SK-N-SH (cell line): ENCODE measurements around the gene TRHDE. TPM values are rescaled to one million over a fixed set of nuclear protein-coding genes. Genes with fewer than 3 reads are reported as not detected.

Experiments used
- CTCF ChIA-PET: fragments of 300-600, 350-600 bp; formaldehyde crosslinking; extraction: SDS; loops from one replicate; lab custom pipeline; 2021; lab: Yijun Ruan, JAX
- POLR2A ChIA-PET: fragments of 350-600 bp; sonication (Branson Sonifier 250); formaldehyde crosslinking; extraction: SDS; loops from one replicate; lab custom pipeline; 2020; ENCODE audit warnings: antibody characterized with exemption, inconsistent platforms; lab: Yijun Ruan, JAX
- DNase-seq: peaks from one replicate; pipeline ENCODE4 v3.0.0; 2012
- H2AFZ ChIP-seq: fragments of 200-600 bp; sonication (generic); 2 replicates; pipeline ENCODE4 v1.8.1; 2016; ENCODE audit warnings: antibody characterized with exemption, mild to moderate bottlenecking, low read depth
- H3F3A ChIP-seq: fragments of 200-600 bp; sonication (generic); replicated peaks from 2 replicates; pipeline ENCODE3; 2016; ENCODE audit warnings: antibody characterized with exemption, mild to moderate bottlenecking; ENCODE audit not compliant: insufficient read depth
- H3K27ac ChIP-seq, 2 experiments: fragments of 200-500 bp in 1 of 2; fragments of 200-600 bp in 1 of 2; sonication (Bioruptor generic) in 1 of 2; sonication (generic), shearing (Covaris generic) in 1 of 2; 2 replicates each; pipeline versions ENCODE4 v1.5.1 to v1.6.1; 2014 to 2016; ENCODE audit warnings: low read depth in 2 of 2, inconsistent platforms in 1 of 2, low read length in 1 of 2, mild to moderate bottlenecking in 1 of 2, mixed read lengths in 1 of 2
- H3K27me3 ChIP-seq: fragments of 200-600 bp; sonication (generic), shearing (Covaris generic); 2 replicates; pipeline ENCODE4 v1.6.1; 2016; ENCODE audit warnings: mixed run types; ENCODE audit not compliant: insufficient read depth
- H3K36me3 ChIP-seq, 2 experiments: fragments of 200-500 bp in 1 of 2; fragments of 200-600 bp in 1 of 2; sonication (Bioruptor generic) in 1 of 2; sonication (generic) in 1 of 2; replicated peaks in 1 of 2; 2 replicates each; pipeline versions ENCODE3 to v1.5.1; 2014 to 2016; ENCODE audit warnings: low read length in 1 of 2, mild to moderate bottlenecking in 1 of 2; ENCODE audit not compliant: insufficient read depth in 2 of 2, control insufficient read depth in 1 of 2
- H3K4me1 ChIP-seq, 2 experiments: fragments of 200-500 bp in 1 of 2; fragments of 200-600 bp in 1 of 2; sonication (Bioruptor generic) in 1 of 2; sonication (generic), shearing (Covaris generic) in 1 of 2; 2 replicates each; pipeline versions ENCODE4 v1.5.1 to v1.6.1; 2014 to 2016; ENCODE audit warnings: low read depth in 1 of 2, low read length in 1 of 2, mixed run types in 1 of 2; ENCODE audit not compliant: insufficient read depth in 2 of 2, control insufficient read depth in 1 of 2
- H3K4me2 ChIP-seq: fragments of 200-600 bp; sonication (generic), shearing (Covaris generic); 2 replicates; pipeline ENCODE4 v1.6.1; 2017; ENCODE audit warnings: mixed run types
- H3K4me3 ChIP-seq, 2 experiments: fragments of 200-500 bp in 1 of 2; fragments of 200-600 bp in 1 of 2; sonication (Bioruptor generic) in 1 of 2; sonication (generic), shearing (Covaris generic) in 1 of 2; 2 replicates each; pipeline versions ENCODE4 v1.5.1 to v1.8.1; 2014 to 2016; ENCODE audit warnings: low read depth in 2 of 2, inconsistent platforms in 1 of 2, low read length in 1 of 2, mild to moderate bottlenecking in 1 of 2, mixed read lengths in 1 of 2, moderate library complexity in 1 of 2
- H3K79me2 ChIP-seq: fragments of 200-600 bp; sonication (generic); 2 replicates; pipeline ENCODE4 v1.8.1; 2017; ENCODE audit warnings: mild to moderate bottlenecking; ENCODE audit not compliant: insufficient read depth
- H3K9ac ChIP-seq: fragments of 200-600 bp; sonication (generic); 2 replicates; pipeline ENCODE4 v1.6.1; 2017; ENCODE audit warnings: mixed run types
- H3K9me2 ChIP-seq: fragments of 200-600 bp; sonication (generic); 2 replicates; pipeline ENCODE4 v1.6.1; 2017; ENCODE audit warnings: mixed run types
- H3K9me3 ChIP-seq: fragments of 200-600 bp; sonication (generic); 2 replicates; pipeline ENCODE4 v1.6.1; 2017; ENCODE audit warnings: mixed run types, mild to moderate bottlenecking, moderate library complexity
- H4K20me1 ChIP-seq: fragments of 200-600 bp; sonication (generic); 2 replicates; pipeline ENCODE4 v1.6.1; 2017; ENCODE audit warnings: mild to moderate bottlenecking, mixed run types; ENCODE audit not compliant: insufficient read depth
- FOSL2 ChIP-seq: IDR thresholded peaks from 2 replicates; pipeline ENCODE4 v1.4.0; 2012; ENCODE audit warnings: low read depth, mild to moderate bottlenecking, moderate library complexity, borderline replicate concordance
- NFIC ChIP-seq: IDR thresholded peaks from 2 replicates; pipeline ENCODE4 v1.4.0; 2012; ENCODE audit warnings: borderline replicate concordance
- RAD21 ChIP-seq: IDR thresholded peaks from 2 replicates; pipeline ENCODE4 v1.6.1; 2012; ENCODE audit warnings: mild to moderate bottlenecking, low read length
- RFX5 ChIP-seq: IDR thresholded peaks from 2 replicates; pipeline ENCODE4 v1.6.1; 2012; ENCODE audit warnings: mild to moderate bottlenecking, improper control_type of control experiment, low read length
- SMC3 ChIP-seq: IDR thresholded peaks from 2 replicates; pipeline ENCODE4 v1.6.1; 2012; ENCODE audit warnings: low read depth, low read length, improper control_type of control experiment
- TAF1 ChIP-seq: IDR thresholded peaks from 2 replicates; pipeline ENCODE4 v1.6.1; 2012; ENCODE audit warnings: low read depth, mild to moderate bottlenecking, low read length, moderate library complexity, borderline replicate concordance
- WGBS: methylation state at CpG from one replicate; pipeline ENCODE4 v1.1.6; 2017; ENCODE audit warnings: low lambda C conversion rate; 5-methylcytosine and 5-hydroxymethylcytosine counted together
- polyA plus RNA-seq, 3 experiments: library from polyadenylated mRNA; depleted of rRNA; stranded (reverse); fragments of >200 nt; gene quantifications; 2 replicates each; pipeline ENCODE4 v1.2.3, GENCODE V29; 2012
- TF ChIP-seq, protein P1 (sequence below): fragments of 150-350 bp; IDR thresholded peaks from 2 replicates; pipeline ENCODE4 v1.6.1; 2016; ENCODE audit warnings: mild to moderate bottlenecking, low read depth, low read length
- TF ChIP-seq, protein P2 (sequence below): IDR thresholded peaks from 2 replicates; pipeline ENCODE4 v1.6.1; 2012; ENCODE audit warnings: mild to moderate bottlenecking, low read depth, low read length, moderate library complexity
- TF ChIP-seq, protein P3 (sequence below): IDR thresholded peaks from 2 replicates; pipeline ENCODE4 v1.4.0; 2012; ENCODE audit warnings: low read depth, borderline replicate concordance

Gene TRHDE
- polyA plus RNA-seq, 1 of the 3 experiments (the other 2 are of a cell fraction) = 0.46 TPM

DNA sequence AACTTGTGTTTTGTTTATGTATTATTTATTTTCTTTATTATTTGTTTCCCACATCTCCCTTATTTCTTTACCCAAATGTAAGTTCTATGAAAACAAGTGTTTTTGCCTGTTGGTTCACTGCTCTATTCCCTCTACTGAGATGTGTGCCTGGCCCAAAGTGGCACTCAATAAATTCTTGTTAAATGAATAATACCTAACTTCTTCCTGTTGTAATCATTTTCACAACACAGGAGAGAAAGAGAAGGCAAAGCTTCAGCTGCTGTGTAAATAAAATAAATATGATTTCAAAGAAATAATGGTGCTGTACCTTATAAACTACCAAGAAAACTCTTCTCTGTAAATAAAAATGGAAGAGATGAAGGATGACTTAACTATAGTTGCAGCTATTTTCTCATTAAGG, 116.2 kb downstream of the TRHDE start (continued):
- TF ChIP-seq RFX5 (no peak), FOSL2 (no peak), TAF1 (no peak)
- TF ChIP-seq, protein P1, sequence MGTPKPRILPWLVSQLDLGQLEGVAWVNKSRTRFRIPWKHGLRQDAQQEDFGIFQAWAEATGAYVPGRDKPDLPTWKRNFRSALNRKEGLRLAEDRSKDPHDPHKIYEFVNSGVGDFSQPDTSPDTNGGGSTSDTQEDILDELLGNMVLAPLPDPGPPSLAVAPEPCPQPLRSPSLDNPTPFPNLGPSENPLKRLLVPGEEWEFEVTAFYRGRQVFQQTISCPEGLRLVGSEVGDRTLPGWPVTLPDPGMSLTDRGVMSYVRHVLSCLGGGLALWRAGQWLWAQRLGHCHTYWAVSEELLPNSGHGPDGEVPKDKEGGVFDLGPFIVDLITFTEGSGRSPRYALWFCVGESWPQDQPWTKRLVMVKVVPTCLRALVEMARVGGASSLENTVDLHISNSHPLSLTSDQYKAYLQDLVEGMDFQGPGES = no peak
- TF ChIP-seq, protein P2, sequence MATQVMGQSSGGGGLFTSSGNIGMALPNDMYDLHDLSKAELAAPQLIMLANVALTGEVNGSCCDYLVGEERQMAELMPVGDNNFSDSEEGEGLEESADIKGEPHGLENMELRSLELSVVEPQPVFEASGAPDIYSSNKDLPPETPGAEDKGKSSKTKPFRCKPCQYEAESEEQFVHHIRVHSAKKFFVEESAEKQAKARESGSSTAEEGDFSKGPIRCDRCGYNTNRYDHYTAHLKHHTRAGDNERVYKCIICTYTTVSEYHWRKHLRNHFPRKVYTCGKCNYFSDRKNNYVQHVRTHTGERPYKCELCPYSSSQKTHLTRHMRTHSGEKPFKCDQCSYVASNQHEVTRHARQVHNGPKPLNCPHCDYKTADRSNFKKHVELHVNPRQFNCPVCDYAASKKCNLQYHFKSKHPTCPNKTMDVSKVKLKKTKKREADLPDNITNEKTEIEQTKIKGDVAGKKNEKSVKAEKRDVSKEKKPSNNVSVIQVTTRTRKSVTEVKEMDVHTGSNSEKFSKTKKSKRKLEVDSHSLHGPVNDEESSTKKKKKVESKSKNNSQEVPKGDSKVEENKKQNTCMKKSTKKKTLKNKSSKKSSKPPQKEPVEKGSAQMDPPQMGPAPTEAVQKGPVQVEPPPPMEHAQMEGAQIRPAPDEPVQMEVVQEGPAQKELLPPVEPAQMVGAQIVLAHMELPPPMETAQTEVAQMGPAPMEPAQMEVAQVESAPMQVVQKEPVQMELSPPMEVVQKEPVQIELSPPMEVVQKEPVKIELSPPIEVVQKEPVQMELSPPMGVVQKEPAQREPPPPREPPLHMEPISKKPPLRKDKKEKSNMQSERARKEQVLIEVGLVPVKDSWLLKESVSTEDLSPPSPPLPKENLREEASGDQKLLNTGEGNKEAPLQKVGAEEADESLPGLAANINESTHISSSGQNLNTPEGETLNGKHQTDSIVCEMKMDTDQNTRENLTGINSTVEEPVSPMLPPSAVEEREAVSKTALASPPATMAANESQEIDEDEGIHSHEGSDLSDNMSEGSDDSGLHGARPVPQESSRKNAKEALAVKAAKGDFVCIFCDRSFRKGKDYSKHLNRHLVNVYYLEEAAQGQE = no peak

DNA sequence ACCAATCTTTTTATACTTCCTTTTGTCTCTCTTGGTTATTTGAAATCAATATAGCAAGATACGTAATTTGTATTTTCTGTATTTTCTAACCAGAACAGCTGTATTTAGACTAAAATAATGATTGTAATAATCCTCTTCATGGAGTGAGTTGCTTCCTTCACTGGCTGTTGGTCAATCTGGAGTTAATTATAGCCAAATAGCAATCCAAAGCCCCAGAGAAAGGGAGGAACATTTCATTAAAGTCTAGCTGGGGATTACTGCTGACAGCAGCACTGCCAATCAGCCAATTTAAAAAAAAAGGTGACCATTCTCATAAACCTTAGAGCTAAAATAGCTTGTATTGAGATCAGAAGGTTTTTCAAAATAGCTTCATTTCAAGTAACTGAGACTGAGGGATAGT, 118.0 kb downstream of the TRHDE start:
- CTCF ChIA-PET = interaction anchor here (0.5 kb wide), 1 partner anchor 1166 kb away, joined by 3 read pairs; no protein-coding TSS in a partner anchor
- H4K20me1 ChIP-seq = no peaks in the 10 kb centered on the region
- no peaks in the 10 kb centered on the region; a peak in 1 of 4 replicates for H3K4me1 ChIP-seq
- no peak overlapping the region for H3K4me2 ChIP-seq
- no peak overlapping the region for H2AFZ ChIP-seq
- no peaks in the 10 kb centered on the region for H3K27me3 ChIP-seq
- H3K36me3 ChIP-seq = no peaks in the 10 kb centered on the region
- H3K9ac ChIP-seq = no peak overlapping the region
- DNase-seq = no peak
- POLR2A ChIA-PET = no interaction called here
- no peaks in the 10 kb centered on the region for H3K9me3 ChIP-seq
- no peak overlapping the region for H3K4me3 ChIP-seq
- H3K9me2 ChIP-seq = no peaks in the 10 kb centered on the region
- WGBS = 70% methylated on average over 1 of the region's 1 CpG
- TF ChIP-seq FOSL2 = no peak
- TF ChIP-seq SMC3 = no peak
- TF ChIP-seq, protein P1 = no peak
- no peak for TF ChIP-seq NFIC
- TF ChIP-seq, protein P3, sequence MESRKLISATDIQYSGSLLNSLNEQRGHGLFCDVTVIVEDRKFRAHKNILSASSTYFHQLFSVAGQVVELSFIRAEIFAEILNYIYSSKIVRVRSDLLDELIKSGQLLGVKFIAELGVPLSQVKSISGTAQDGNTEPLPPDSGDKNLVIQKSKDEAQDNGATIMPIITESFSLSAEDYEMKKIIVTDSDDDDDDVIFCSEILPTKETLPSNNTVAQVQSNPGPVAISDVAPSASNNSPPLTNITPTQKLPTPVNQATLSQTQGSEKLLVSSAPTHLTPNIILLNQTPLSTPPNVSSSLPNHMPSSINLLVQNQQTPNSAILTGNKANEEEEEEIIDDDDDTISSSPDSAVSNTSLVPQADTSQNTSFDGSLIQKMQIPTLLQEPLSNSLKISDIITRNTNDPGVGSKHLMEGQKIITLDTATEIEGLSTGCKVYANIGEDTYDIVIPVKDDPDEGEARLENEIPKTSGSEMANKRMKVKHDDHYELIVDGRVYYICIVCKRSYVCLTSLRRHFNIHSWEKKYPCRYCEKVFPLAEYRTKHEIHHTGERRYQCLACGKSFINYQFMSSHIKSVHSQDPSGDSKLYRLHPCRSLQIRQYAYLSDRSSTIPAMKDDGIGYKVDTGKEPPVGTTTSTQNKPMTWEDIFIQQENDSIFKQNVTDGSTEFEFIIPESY = no peak
- no peak for TF ChIP-seq RAD21
- no peak for TF ChIP-seq TAF1
- no peaks in the 10 kb centered on the region for H3K79me2 ChIP-seq
- no peak overlapping the region for H3K27ac ChIP-seq
- no peaks in the 10 kb centered on the region for H3F3A ChIP-seq
